Measurements from ENCODE around the gene JPH3. TPM values are rescaled to one million over a fixed set of nuclear protein-coding genes. Genes with fewer than 3 reads are reported as not detected.

Gene JPH3
- total and polyA plus RNA-seq, 5 donors, result 0.09 to 0.32 (median 0.14) TPM

DNA sequence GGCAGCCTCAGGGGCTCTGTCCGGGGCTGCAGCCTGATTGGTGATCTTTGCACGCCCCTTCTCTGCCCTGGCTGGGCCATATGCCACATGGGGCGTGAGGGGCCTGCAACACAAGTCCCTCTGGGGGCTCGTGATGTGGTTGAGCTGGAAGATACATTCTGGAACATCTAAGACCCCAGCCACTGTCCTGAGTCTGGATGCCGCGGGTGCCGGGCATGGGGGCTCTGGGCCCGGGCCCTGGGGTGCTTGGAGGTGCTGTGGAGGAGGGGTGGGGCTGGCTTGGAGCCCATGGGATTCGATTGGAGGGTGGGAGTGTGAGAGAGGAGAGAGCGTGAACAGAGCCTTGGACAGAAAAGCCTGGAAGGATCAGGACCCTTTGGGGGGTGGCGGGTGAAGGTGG is 39.4 kb downstream of the JPH3 start:
- no peak for ATAC-seq
- no peak overlapping the region for H3K4me3 ChIP-seq (ENCODE audit: low read length)

DNA sequence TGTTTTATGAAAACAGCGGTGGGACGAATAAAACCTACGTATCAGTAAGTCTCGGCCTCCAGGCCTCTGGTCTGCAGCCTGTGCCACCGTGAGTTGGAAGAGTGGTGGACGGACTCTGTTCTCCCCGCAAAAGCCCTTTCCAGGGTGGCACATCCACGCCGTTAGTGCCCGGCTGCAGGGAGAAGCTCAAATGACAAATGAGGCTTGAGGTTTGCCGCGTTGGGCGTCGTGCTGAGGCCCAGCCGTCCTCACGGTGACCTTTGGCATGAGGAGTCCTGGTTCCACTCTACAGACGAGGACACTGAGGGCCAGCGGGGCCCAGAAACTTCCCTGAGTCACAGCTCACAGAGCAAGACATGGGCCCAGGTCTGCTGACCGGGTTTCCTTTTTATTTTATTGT is 40.2 kb downstream of the JPH3 start:
- Histone ChIP-seq H3K27me3 (ENCODE audit: control insufficient read depth, insufficient read depth) (no peaks in the 10 kb centered on the region), H3K4me3 (ENCODE audit: low read length) (no peak overlapping the region), H3K9me3 (ENCODE audit: control insufficient read depth, low read length) (no peaks in the 10 kb centered on the region), H3K4me1 (ENCODE audit: control insufficient read depth, insufficient read depth, low read length) (no peaks in the 10 kb centered on the region), H3K27ac (ENCODE audit: low read length) (no peak overlapping the region)
- no peak for ATAC-seq
- intact Hi-C loops (cut with DNase I), result no loop called here
- DNase-seq, result peak in 2 of 3 donors; percentile 30 to 35
- 84% methylated on average over 19 of the region's 19 CpGs for WGBS

More for the DNA sequence above, 39.4 kb downstream of the JPH3 start:
- Histone ChIP-seq H3K27ac (ENCODE audit: low read length) (no peak overlapping the region), H3K9me3 (ENCODE audit: control insufficient read depth, low read length) (no peaks in the 10 kb centered on the region), H3K4me1 (ENCODE audit: control insufficient read depth, insufficient read depth, low read length) (no peaks in the 10 kb centered on the region), H3K27me3 (ENCODE audit: control insufficient read depth, insufficient read depth) (no peaks in the 10 kb centered on the region)
- peak in 2 of 3 donors; percentile 26 to 31 for DNase-seq
- 71% methylated on average over 11 of the region's 11 CpGs for WGBS
- intact Hi-C loops (cut with DNase I), result no loop called here

DNA sequence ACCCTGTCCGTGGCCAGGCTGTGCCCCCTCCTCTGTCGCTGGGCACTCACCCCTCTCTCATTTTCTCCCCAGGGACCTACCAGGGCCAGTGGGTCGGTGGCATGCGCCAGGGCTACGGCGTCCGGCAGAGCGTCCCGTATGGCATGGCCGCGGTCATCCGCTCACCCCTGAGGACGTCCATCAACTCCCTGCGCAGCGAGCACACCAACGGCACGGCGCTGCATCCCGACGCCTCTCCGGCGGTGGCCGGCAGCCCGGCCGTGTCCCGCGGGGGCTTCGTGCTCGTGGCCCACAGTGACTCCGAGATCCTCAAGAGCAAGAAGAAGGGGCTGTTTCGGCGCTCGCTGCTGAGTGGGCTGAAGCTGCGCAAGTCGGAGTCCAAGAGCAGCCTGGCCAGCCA is 41.9 kb downstream of the JPH3 start:
- intact Hi-C loops (cut with DNase I), result no loop called here
- 94% methylated on average over 35 of the region's 35 CpGs for WGBS
- no peaks in the 10 kb centered on the region for H3K9me3 ChIP-seq (ENCODE audit: control insufficient read depth, low read length)
- DNase-seq, result peak in 2 of 3 donors; percentile 37 to 42
- H3K4me1 ChIP-seq (ENCODE audit: control insufficient read depth, insufficient read depth, low read length), result no peaks in the 10 kb centered on the region
- ATAC-seq, result no peak
- H3K27ac ChIP-seq (ENCODE audit: low read length), result no peak overlapping the region
- H3K27me3 ChIP-seq (ENCODE audit: control insufficient read depth, insufficient read depth), result no peaks in the 10 kb centered on the region
- H3K4me3 ChIP-seq (ENCODE audit: low read length), result no peak overlapping the region

DNA sequence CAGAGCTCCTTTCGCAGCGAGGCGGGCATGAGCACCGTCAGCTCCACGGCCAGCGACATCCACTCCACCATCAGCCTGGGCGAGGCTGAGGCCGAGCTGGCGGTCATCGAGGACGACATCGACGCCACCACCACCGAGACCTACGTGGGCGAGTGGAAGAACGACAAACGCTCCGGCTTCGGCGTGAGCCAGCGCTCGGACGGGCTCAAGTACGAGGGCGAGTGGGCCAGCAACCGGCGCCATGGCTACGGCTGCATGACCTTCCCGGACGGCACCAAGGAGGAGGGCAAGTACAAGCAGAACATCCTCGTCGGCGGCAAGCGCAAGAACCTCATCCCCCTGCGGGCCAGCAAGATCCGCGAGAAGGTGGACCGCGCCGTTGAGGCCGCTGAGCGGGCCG is 42.3 kb downstream of the JPH3 start:
- peak in 2 of 3 donors; percentile 20 to 29 for DNase-seq
- Histone ChIP-seq H3K27ac (ENCODE audit: low read length) (no peak overlapping the region), H3K9me3 (ENCODE audit: control insufficient read depth, low read length) (no peaks in the 10 kb centered on the region), H3K27me3 (ENCODE audit: control insufficient read depth, insufficient read depth) (no peaks in the 10 kb centered on the region), H3K4me3 (ENCODE audit: low read length) (no peak overlapping the region), H3K4me1 (ENCODE audit: control insufficient read depth, insufficient read depth, low read length) (no peaks in the 10 kb centered on the region)
- WGBS, result 98% methylated on average over 44 of the region's 44 CpGs
- intact Hi-C loops (cut with DNase I), result no loop called here
- no peak for ATAC-seq

DNA sequence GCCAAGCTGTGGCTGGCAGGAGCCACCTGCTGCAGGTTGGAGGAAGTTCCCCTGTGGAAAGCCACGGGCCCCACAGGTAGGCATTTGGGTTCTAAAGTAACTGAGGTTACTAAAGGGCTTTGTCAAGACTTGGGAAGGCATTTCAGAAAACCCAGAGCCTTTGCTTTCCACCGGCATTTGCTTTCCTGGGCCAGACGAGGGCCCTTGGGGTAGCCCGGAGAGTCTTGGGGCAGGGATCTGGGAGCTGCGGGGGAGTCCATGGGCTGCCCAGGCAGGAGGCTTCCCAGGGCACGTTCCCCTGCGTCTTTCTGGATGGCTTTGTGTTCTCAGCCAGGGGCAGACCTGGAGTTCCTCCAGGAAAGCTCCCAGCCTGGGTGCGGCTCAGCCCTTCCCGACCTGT is 43.5 kb downstream of the JPH3 start:
- WGBS, result 79% methylated on average over 9 of the region's 9 CpGs
- DNase-seq (peak in 1 of 3 donors; percentile 18), ATAC-seq (no peak)
- no peaks in the 10 kb centered on the region for H3K9me3 ChIP-seq (ENCODE audit: control insufficient read depth, low read length)
- intact Hi-C loops (cut with DNase I), result no loop called here
- no peak overlapping the region for H3K4me3 ChIP-seq (ENCODE audit: low read length)
- H3K4me1 ChIP-seq (ENCODE audit: control insufficient read depth, insufficient read depth, low read length), result no peaks in the 10 kb centered on the region
- no peaks in the 10 kb centered on the region for H3K27me3 ChIP-seq (ENCODE audit: control insufficient read depth, insufficient read depth)
- H3K27ac ChIP-seq (ENCODE audit: low read length), result no peak overlapping the region

DNA sequence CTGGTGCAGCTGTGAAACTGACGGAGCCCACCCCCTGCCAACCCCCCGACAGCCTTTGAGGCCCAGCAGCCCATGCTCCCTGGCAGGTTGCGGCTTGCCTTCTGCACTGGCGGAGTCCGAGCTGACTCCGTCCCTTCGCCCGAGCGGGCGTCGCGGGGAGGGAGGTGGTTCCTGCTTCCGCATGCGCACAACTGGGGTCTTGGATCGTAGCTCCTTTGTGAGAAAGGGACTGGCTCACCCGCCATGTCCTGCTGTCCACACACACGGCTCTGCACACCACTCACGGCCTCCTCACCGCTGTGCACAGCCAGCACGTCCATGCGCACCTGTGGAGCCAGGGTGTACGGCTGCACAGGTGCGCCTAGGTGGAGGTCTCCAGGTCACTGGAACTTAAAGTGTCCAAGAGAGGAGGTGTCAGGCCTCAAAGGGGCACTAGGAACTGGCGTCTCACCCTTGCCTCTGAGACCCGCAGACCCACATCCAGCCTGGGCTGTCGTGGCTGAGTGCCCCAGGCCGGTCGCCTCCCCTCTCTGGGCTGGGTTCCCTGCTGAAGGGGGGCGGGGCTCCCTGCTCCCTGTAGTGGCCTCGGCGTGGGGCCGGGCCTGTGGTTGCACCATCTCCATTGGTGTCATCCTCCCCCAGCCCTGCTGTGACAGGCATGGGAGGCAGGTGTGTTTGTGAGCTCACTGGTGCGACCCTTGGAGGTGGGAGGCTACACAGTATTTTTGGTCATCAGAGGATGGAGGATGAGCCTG is 45.3 kb downstream of the JPH3 start:
- DNase-seq, result peak in 2 of 3 donors; percentile 26 to 47
- H3K4me1 ChIP-seq (ENCODE audit: control insufficient read depth, insufficient read depth, low read length), result no peaks in the 10 kb centered on the region
- no peak overlapping the region for H3K4me3 ChIP-seq (ENCODE audit: low read length)
- H3K27me3 ChIP-seq (ENCODE audit: control insufficient read depth, insufficient read depth), result no peaks in the 10 kb centered on the region
- H3K27ac ChIP-seq (ENCODE audit: low read length), result no peak overlapping the region
- ATAC-seq, result no peak
- intact Hi-C loops (cut with DNase I), result no loop called here
- 84% methylated on average over 33 of the region's 33 CpGs for WGBS
- no peaks in the 10 kb centered on the region for H3K9me3 ChIP-seq (ENCODE audit: control insufficient read depth, low read length)

DNA sequence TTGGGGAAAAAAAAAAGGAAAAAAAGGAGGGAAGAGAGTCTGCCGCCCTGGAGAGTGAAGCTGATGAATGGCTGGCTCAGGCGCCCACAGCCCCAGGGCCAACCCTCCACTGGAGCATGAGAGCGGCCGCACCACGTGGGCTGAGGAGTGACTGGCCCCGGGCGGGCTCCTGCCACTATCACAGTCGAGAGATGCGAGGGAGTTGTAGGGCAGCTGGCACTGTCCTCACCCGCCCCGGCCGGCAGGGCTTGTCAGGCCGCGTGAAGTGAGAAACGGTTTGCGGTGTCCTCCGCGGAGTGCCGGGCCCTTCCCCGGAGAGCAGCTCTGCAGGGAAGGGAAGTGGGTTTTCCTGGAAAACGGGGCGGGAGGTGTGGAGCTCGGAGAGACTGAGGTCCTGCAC is 45.9 kb downstream of the JPH3 start:
- Histone ChIP-seq H3K27ac (ENCODE audit: low read length) (no peak overlapping the region), H3K4me3 (ENCODE audit: low read length) (no peak overlapping the region), H3K27me3 (ENCODE audit: control insufficient read depth, insufficient read depth) (no peaks in the 10 kb centered on the region), H3K9me3 (ENCODE audit: control insufficient read depth, low read length) (no peaks in the 10 kb centered on the region), H3K4me1 (ENCODE audit: control insufficient read depth, insufficient read depth, low read length) (no peaks in the 10 kb centered on the region)
- ATAC-seq (peak in 1 of 2 donors; percentile 42), DNase-seq (peak in 2 of 3 donors; percentile 40 to 46)
- 47% methylated on average over 23 of the region's 23 CpGs for WGBS
- intact Hi-C loops (cut with DNase I), result no loop called here

DNA sequence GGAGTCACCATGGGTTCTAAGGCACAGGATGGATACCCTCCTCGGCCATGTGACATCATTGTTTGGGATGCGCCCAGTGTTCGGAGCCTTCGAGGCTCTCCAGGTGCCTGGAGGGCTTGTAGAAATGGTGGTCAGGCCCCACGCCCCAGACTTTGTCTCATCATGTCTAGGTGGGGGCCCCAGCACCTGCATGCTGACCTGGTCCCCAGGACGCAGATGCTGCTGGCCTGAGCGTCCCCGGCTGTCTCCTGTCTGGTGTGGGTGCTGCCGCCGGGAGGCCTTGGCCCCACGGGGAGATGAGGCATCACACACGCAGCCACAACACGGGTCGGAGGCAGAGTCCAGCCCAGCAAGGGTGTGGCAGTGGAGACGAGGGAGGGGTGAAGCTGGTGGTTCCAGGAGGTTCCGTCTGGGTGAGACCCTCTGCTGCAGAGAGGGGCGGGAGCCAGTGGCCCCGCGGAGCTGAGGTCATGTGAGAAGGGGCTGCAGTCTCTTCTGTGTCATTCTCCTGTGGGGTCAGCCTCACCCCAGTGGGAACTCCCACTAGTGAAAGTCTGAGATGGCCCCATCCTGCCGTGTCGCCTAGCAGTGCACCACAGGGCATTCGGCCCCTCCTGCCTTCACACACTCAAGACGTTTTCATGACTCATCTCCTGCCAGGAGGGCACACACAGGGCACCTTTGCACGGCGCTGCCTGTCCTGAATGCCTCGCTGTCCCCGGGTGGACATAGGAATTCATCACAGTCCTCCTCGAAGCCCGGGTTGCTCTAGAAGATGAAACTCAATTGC is 46.6 kb downstream of the JPH3 start:
- H3K9me3 ChIP-seq (ENCODE audit: control insufficient read depth, low read length), result no peaks in the 10 kb centered on the region
- no peak overlapping the region for H3K4me3 ChIP-seq (ENCODE audit: low read length)
- ATAC-seq (no peak), DNase-seq (peak in 1 of 3 donors; percentile 29)
- no peaks in the 10 kb centered on the region for H3K4me1 ChIP-seq (ENCODE audit: control insufficient read depth, insufficient read depth, low read length)
- H3K27ac ChIP-seq (ENCODE audit: low read length), result no peak overlapping the region
- WGBS, result 75% methylated on average over 29 of the region's 29 CpGs
- intact Hi-C loops (cut with DNase I), result no loop called here
- H3K27me3 ChIP-seq (ENCODE audit: control insufficient read depth, insufficient read depth), result no peaks in the 10 kb centered on the region

DNA sequence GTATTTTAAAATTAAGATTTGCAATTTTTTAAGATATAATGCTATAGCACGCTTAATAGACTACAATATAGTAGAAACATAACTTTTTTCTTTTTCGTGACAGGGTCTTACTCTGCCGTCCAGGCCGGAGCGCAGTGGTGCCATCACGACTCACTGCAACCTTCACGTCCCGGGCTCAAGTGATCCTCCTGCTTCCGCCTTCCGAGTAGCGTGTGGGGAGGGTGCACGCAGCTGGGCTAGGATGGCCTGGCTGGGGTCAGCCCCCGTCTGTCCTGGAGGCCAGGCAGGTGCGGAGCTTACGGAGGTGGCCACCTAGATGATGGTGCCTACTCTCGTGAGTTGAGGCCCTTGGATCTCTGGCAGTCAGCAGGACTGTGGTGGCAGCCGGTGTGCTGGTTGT is 50.1 kb downstream of the JPH3 start:
- WGBS, result 89% methylated on average over 17 of the region's 17 CpGs
- DNase-seq (peak in 1 of 3 donors; percentile 15), ATAC-seq (no peak)
- no peak overlapping the region for H3K4me3 ChIP-seq (ENCODE audit: low read length)
- no peaks in the 10 kb centered on the region for H3K4me1 ChIP-seq (ENCODE audit: control insufficient read depth, insufficient read depth, low read length)
- H3K27ac ChIP-seq (ENCODE audit: low read length), result no peak overlapping the region
- H3K27me3 ChIP-seq (ENCODE audit: control insufficient read depth, insufficient read depth), result no peaks in the 10 kb centered on the region
- intact Hi-C loops (cut with DNase I), result no loop called here
- H3K9me3 ChIP-seq (ENCODE audit: control insufficient read depth, low read length), result no peaks in the 10 kb centered on the region

DNA sequence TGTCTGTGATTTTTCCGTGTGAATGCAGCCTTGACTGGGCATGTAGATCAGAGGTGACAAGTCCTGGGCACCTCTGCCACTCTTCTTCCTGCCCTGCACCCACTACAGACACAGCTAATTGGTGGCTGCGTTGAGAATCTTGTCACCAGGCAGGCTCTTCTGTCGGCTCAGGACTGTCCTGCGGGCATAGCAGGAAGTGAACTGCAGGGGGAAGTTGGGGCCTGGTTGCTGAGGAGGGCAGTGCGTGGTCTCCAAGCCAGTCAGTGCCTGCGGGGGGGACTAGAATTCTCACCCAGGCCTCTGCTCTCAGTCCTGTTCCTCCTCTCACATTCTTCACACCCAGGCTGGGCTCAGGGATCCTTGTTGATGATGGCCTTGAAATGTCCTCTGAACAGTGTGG is 50.5 kb downstream of the JPH3 start:
- no peak overlapping the region for H3K4me3 ChIP-seq (ENCODE audit: low read length)
- H3K27me3 ChIP-seq (ENCODE audit: control insufficient read depth, insufficient read depth), result no peaks in the 10 kb centered on the region
- no peak overlapping the region for H3K27ac ChIP-seq (ENCODE audit: low read length)
- WGBS, result 57% methylated on average over 6 of the region's 6 CpGs
- peaks cover 2% of the 10 kb centered on the region for H3K9me3 ChIP-seq (ENCODE audit: control insufficient read depth, low read length)
- no peaks in the 10 kb centered on the region for H3K4me1 ChIP-seq (ENCODE audit: control insufficient read depth, insufficient read depth, low read length)
- intact Hi-C loops (cut with DNase I), result no loop called here
- DNase-seq, result no peak
- no peak for ATAC-seq

DNA sequence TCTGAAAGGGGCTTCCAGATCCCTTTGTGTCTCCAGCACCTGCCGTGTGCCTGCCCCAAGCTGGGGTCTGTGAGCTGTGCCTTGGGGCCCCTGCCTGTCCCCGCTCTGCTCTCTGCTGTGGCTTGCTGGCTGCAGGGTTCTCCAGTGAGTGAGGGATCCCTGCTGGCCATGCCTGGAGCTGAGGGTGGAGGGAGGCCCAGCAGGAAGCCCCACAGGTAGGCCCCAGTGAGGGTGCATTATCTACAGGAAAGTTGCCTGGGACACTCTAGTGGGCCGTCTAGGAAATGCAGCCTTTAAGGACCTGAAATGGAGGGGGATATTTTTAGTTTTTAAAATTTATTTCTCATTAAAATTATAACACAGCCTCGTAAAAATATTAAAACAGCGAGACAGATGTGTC is 50.9 kb downstream of the JPH3 start:
- no peak for ATAC-seq
- WGBS, result 65% methylated on average over 5 of the region's 5 CpGs

More for the DNA sequence above, 50.9 kb downstream of the JPH3 start:
- Histone ChIP-seq H3K27ac (ENCODE audit: low read length) (no peak overlapping the region), H3K9me3 (ENCODE audit: control insufficient read depth, low read length) (peaks cover 2% of the 10 kb centered on the region), H3K4me1 (ENCODE audit: control insufficient read depth, insufficient read depth, low read length) (no peaks in the 10 kb centered on the region), H3K27me3 (ENCODE audit: control insufficient read depth, insufficient read depth) (no peaks in the 10 kb centered on the region), H3K4me3 (ENCODE audit: low read length) (no peak overlapping the region)
- peak in 2 of 3 donors; percentile 20 to 22 for DNase-seq
- intact Hi-C loops (cut with DNase I), result no loop called here

Measured in right cardiac atrium (tissue), 5 donors.